Testis (tissue), 2 donors: Measurements from ENCODE around the gene VASH2.

ENCODE experiments used
- POLR2A ChIP-seq: fragments of 450-650 bp; IDR thresholded peaks from one replicate; pipeline ENCODE4 v1.6.1; 2017; ENCODE audit warnings: antibody characterized with exemption, mild to moderate bottlenecking, moderate library complexity
- TF ChIP-seq, protein P1 (sequence below), 3 experiments: fragments of 450-650 bp in 2 of 3; fragments of 200-600 bp in 1 of 3; sonication (generic) in 1 of 3; IDR thresholded peaks; one replicate each; pipeline ENCODE4 v1.5.1; 2016 to 2019; ENCODE audit warnings: antibody characterized with exemption in 3 of 3, mild to moderate bottlenecking in 2 of 3, moderate library complexity in 1 of 3

DNA sequence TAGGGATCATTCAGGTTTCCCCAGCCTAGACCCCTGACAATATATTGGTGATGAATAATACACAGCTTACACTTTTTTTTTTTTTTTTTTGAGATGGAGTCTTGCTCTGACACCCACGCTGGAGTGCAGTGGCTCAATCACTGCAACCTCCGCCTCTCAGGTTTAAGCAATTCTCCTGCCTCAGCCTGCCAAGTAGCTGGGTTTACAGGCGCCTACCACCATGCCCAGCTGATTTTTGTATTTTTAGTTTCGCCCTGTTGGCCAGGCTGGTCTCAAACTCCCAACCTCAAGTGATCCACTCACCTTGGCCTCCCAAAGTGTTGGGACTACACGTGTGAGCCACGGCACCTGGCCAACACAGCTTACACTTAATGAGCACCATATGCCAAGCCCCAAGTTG, 7.2 kb downstream of the VASH2 start:
- TF ChIP-seq POLR2A, result no peak
- TF ChIP-seq, protein P1, sequence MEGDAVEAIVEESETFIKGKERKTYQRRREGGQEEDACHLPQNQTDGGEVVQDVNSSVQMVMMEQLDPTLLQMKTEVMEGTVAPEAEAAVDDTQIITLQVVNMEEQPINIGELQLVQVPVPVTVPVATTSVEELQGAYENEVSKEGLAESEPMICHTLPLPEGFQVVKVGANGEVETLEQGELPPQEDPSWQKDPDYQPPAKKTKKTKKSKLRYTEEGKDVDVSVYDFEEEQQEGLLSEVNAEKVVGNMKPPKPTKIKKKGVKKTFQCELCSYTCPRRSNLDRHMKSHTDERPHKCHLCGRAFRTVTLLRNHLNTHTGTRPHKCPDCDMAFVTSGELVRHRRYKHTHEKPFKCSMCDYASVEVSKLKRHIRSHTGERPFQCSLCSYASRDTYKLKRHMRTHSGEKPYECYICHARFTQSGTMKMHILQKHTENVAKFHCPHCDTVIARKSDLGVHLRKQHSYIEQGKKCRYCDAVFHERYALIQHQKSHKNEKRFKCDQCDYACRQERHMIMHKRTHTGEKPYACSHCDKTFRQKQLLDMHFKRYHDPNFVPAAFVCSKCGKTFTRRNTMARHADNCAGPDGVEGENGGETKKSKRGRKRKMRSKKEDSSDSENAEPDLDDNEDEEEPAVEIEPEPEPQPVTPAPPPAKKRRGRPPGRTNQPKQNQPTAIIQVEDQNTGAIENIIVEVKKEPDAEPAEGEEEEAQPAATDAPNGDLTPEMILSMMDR (IDR thresholded peaks at IDR 0.05), result no peak
